HUES6 (cell line): ENCODE results near the gene FAM209A.
"Not testable (repeated sequence)": the region's sequence is repeated elsewhere in the genome, so short reads cannot be mapped to it uniquely, and the experiment has no call there.

Experiments
- H3K27ac ChIP-seq: 2 replicates; pipeline ENCODE4 v1.7.0; 2013; ENCODE audit warnings: low read depth, mild to moderate bottlenecking, low read length, inconsistent platforms
- H3K27me3 ChIP-seq: 2 replicates; pipeline ENCODE4 v1.6.1; 2013; ENCODE audit warnings: low read length; ENCODE audit not compliant: control insufficient read depth, insufficient read depth
- H3K36me3 ChIP-seq: 2 replicates; pipeline ENCODE4 v1.6.1; 2013; ENCODE audit warnings: low read length; ENCODE audit not compliant: control insufficient read depth, insufficient read depth
- H3K4me1 ChIP-seq: 2 replicates; pipeline ENCODE4 v1.6.1; 2013; ENCODE audit warnings: low read length; ENCODE audit not compliant: control insufficient read depth, insufficient read depth
- H3K4me3 ChIP-seq: 2 replicates; pipeline ENCODE4 v1.5.1; 2013; ENCODE audit warnings: low read depth, low read length
- H3K9ac ChIP-seq: one replicate; pipeline ENCODE4 v1.6.1; 2013; ENCODE audit warnings: mild to moderate bottlenecking, low read length
- H3K9me3 ChIP-seq: 2 replicates; pipeline ENCODE4 v1.6.1; 2013; ENCODE audit warnings: low read depth, low read length; ENCODE audit not compliant: control insufficient read depth, insufficient read depth

The FAM209A gene

GRCh38 chr20:56517211-56517610 lies 7.3 kb upstream of the FAM209A start:
- peaks cover 6% of the 10 kb centered on the region; the same call in 1 of the 2 replicates for H3K4me1 ChIP-seq
- no peak overlapping the region for H3K27ac ChIP-seq
- peaks cover 34% of the 10 kb centered on the region for H3K9me3 ChIP-seq
- H3K36me3 ChIP-seq, result peaks cover 61% of the 10 kb centered on the region
- no peak overlapping the region for H3K9ac ChIP-seq
- no peak overlapping the region for H3K4me3 ChIP-seq
- H3K27me3 ChIP-seq, result no peaks in the 10 kb centered on the region

- no peak overlapping the region for H3K27ac ChIP-seq
- H3K9ac ChIP-seq, result no peak overlapping the region
- H3K36me3 ChIP-seq, result peaks cover 61% of the 10 kb centered on the region
- peaks cover 6% of the 10 kb centered on the region; the same call in 1 of the 2 replicates for H3K4me1 ChIP-seq
- peaks cover 36% of the 10 kb centered on the region for H3K9me3 ChIP-seq
- no peaks in the 10 kb centered on the region for H3K27me3 ChIP-seq
- H3K4me3 ChIP-seq, result no peak overlapping the region
Measured at GRCh38 chr20:56517641-56518040, 6.9 kb upstream of the FAM209A start.

- Histone ChIP-seq H3K36me3 (peaks cover 61% of the 10 kb centered on the region), H3K9me3 (peaks cover 40% of the 10 kb centered on the region), H3K9ac (no peak overlapping the region), H3K27me3 (no peaks in the 10 kb centered on the region), H3K4me3 (no peak overlapping the region), H3K27ac (no peak overlapping the region), H3K4me1 (peaks cover 6% of the 10 kb centered on the region; the same call in 1 of the 2 replicates)
Measured at GRCh38 chr20:56518126-56518525, 6.4 kb upstream of the FAM209A start.

GRCh38 chr20:56518721-56519398 lies 5.7 kb upstream of the FAM209A start:
- Histone ChIP-seq H3K9me3 (peaks cover 40% of the 10 kb centered on the region), H3K27ac (no peak overlapping the region), H3K27me3 (no peaks in the 10 kb centered on the region), H3K9ac (no peak overlapping the region), H3K36me3 (peaks cover 53% of the 10 kb centered on the region), H3K4me3 (no peak overlapping the region), H3K4me1 (no peaks in the 10 kb centered on the region)

GRCh38 chr20:56519551-56519950 lies 5.0 kb upstream of the FAM209A start:
- H3K9me3 ChIP-seq, result peaks cover 40% of the 10 kb centered on the region
- no peak overlapping the region for H3K9ac ChIP-seq
- no peaks in the 10 kb centered on the region for H3K27me3 ChIP-seq
- no peak overlapping the region for H3K4me3 ChIP-seq
- H3K36me3 ChIP-seq, result peaks cover 47% of the 10 kb centered on the region
- no peak overlapping the region for H3K27ac ChIP-seq
- H3K4me1 ChIP-seq, result no peaks in the 10 kb centered on the region

- Histone ChIP-seq H3K9me3 (peaks cover 40% of the 10 kb centered on the region), H3K9ac (no peak overlapping the region), H3K4me3 (no peak overlapping the region), H3K27ac (no peak overlapping the region), H3K4me1 (no peaks in the 10 kb centered on the region), H3K36me3 (peaks cover 46% of the 10 kb centered on the region), H3K27me3 (no peaks in the 10 kb centered on the region)
Measured at GRCh38 chr20:56520180-56520579, 4.4 kb upstream of the FAM209A start.

- not testable (repeated sequence) for H3K27me3 ChIP-seq, H3K27ac ChIP-seq, H3K4me1 ChIP-seq, H3K4me3 ChIP-seq, H3K9ac ChIP-seq
- H3K9me3 ChIP-seq, result peaks cover 40% of the 10 kb centered on the region
- H3K36me3 ChIP-seq, result peaks cover 44% of the 10 kb centered on the region
Measured at GRCh38 chr20:56520746-56521354, 3.7 kb upstream of the FAM209A start.

GRCh38 chr20:56522311-56522710 lies 2.2 kb upstream of the FAM209A start:
- no peaks in the 10 kb centered on the region for H3K27me3 ChIP-seq
- peaks cover 35% of the 10 kb centered on the region for H3K36me3 ChIP-seq
- H3K4me1 ChIP-seq, result no peaks in the 10 kb centered on the region
- no peak overlapping the region for H3K9ac ChIP-seq
- H3K4me3 ChIP-seq, result no peak overlapping the region
- H3K27ac ChIP-seq, result no peak overlapping the region
- H3K9me3 ChIP-seq, result peaks cover 40% of the 10 kb centered on the region

GRCh38 chr20:56527521-56527920 lies 3.0 kb downstream of the FAM209A start:
- Histone ChIP-seq H3K27ac (no peak overlapping the region), H3K9ac (no peak overlapping the region), H3K4me1 (no peaks in the 10 kb centered on the region), H3K36me3 (no peaks in the 10 kb centered on the region), H3K27me3 (no peaks in the 10 kb centered on the region), H3K4me3 (no peak overlapping the region), H3K9me3 (0 out of 2 replicates have a peak, but pooled peaks cover 3% of the 10 kb centered on the region)

GRCh38 chr20:56532946-56533345 lies 8.4 kb downstream of the FAM209A start, which contains the start of gene FAM209B:
Gene FAM209B (plus strand): TSS chr20:56533246. CDS start chr20:56533342, 96 bp downstream.
- H3K27me3 ChIP-seq, H3K4me1 ChIP-seq, H3K9me3 ChIP-seq, H3K4me3 ChIP-seq, H3K9ac ChIP-seq, H3K36me3 ChIP-seq, H3K27ac ChIP-seq: not testable (repeated sequence)

GRCh38 chr20:56537997-56538396 lies 13.5 kb downstream of the FAM209A start:
- Histone ChIP-seq H3K4me1 (no peaks in the 10 kb centered on the region), H3K9ac (no peak overlapping the region), H3K36me3 (no peaks in the 10 kb centered on the region), H3K27me3 (no peaks in the 10 kb centered on the region), H3K27ac (no peak overlapping the region), H3K4me3 (no peak overlapping the region), H3K9me3 (no peaks in the 10 kb centered on the region)
